A673 (cell line): Measurements from ENCODE around the gene GNAT2. TPM values are rescaled to one million over a fixed set of nuclear protein-coding genes. Genes with fewer than 3 reads are reported as not detected.

Experiments used
- BruUV-seq: library from RNA; stranded (reverse); fragments of 400-500 nt; replicated peaks from 2 replicates; lab custom pipeline; 2021; lab: Mats Ljungman, UMichigan
- CTCF ChIA-PET: fragments of 300-600 bp; sonication (Branson Sonifier 250); formaldehyde crosslinking; loops from one replicate; lab custom pipeline; 2022; ENCODE audit warnings: antibody characterized with exemption; lab: Charles Lee
- POLR2A ChIA-PET: fragments of 300-600 bp; sonication (Branson Sonifier 250); formaldehyde crosslinking; loops from one replicate; lab custom pipeline; 2022; ENCODE audit warnings: antibody characterized with exemption; ENCODE audit not compliant: low non-redundant PET; lab: Charles Lee
- DNase-seq: peaks from one replicate; pipeline ENCODE4 v3.0.0-alpha.2; 2015; ENCODE audit warnings: low spot score
- H3K27ac ChIP-seq: fragments of 200-600 bp; sonication (generic); 2 replicates; pipeline ENCODE4 v1.5.1; 2016; ENCODE audit warnings: mixed run types, low read depth, mild to moderate bottlenecking, mixed read lengths, antibody characterized with exemption, low read length; ENCODE audit not compliant: poor library complexity, severe bottlenecking
- H3K27me3 ChIP-seq: fragments of 200-600 bp; sonication (generic); replicated peaks from 2 replicates; pipeline ENCODE4 v1.6.1; 2017; ENCODE audit warnings: mixed run types, low read depth, mild to moderate bottlenecking, mixed read lengths, antibody characterized with exemption, low read length; ENCODE audit not compliant: insufficient read depth, poor library complexity
- H3K36me3 ChIP-seq: fragments of 200-600 bp; sonication (generic); 2 replicates; pipeline ENCODE4 v1.6.1; 2016; ENCODE audit warnings: mixed run types, mild to moderate bottlenecking, mixed read lengths, antibody characterized with exemption, low read length; ENCODE audit not compliant: insufficient read depth, poor library complexity, severe bottlenecking
- H3K4me1 ChIP-seq: fragments of 200-600 bp; sonication (generic); 2 replicates; pipeline ENCODE4 v1.6.1; 2017; ENCODE audit warnings: mixed run types, mild to moderate bottlenecking, mixed read lengths, antibody characterized with exemption, low read length; ENCODE audit not compliant: insufficient read depth, poor library complexity, severe bottlenecking
- H3K4me3 ChIP-seq: fragments of 200-600 bp; sonication (generic); 2 replicates; pipeline ENCODE4 v1.5.1; 2016; ENCODE audit warnings: low read depth, mixed run types, mild to moderate bottlenecking, mixed read lengths, low read length; ENCODE audit not compliant: poor library complexity, severe bottlenecking
- H3K9me3 ChIP-seq: fragments of 200-600 bp; sonication (generic); 2 replicates; pipeline ENCODE4 v1.6.1; 2016; ENCODE audit warnings: mixed run types, low read depth, mild to moderate bottlenecking, mixed read lengths, antibody characterized with exemption, low read length; ENCODE audit not compliant: poor library complexity, severe bottlenecking
- CTCF ChIP-seq: fragments of 300-800, 200-600 bp; sonication (generic); conservative IDR thresholded peaks from 2 replicates; pipeline ENCODE4 v1.5.1; 2017; ENCODE audit warnings: low read depth, mild to moderate bottlenecking, antibody characterized with exemption, low read length, moderate library complexity, mixed read lengths
- EZH2 ChIP-seq: fragments of 200-600 bp; sonication (generic); IDR thresholded peaks from 2 replicates; pipeline ENCODE4 v1.6.1; 2017; ENCODE audit warnings: borderline replicate concordance, low read depth, mild to moderate bottlenecking, mixed read lengths, antibody characterized with exemption, low read length; ENCODE audit not compliant: poor library complexity, severe bottlenecking
- intact Hi-C: fragments of 100-400 bp; cut with micrococcal nuclease; formaldehyde crosslinking; loops from one replicate; pipeline ENCODE4 v1.10.0; 2022; ENCODE audit not compliant: unreplicated experiment
- total RNA-seq: library from RNA; stranded (reverse); gene quantifications from 2 replicates; pipeline ENCODE4 v1.2.3, GENCODE V29; 2021

GNAT2 gene
- total RNA-seq, 1 experiment from 2014 or later, result not detected

- Histone ChIP-seq H3K36me3 (peaks cover 49% of the 10 kb centered on the region), H3K27ac (no peak overlapping the region), H3K9me3 (no peaks in the 10 kb centered on the region), H3K4me1 (peaks cover 18% of the 10 kb centered on the region), H3K27me3 (no peaks in the 10 kb centered on the region), H3K4me3 (no peak overlapping the region)
- no TSS peak for BruUV-seq
- ChIA-PET POLR2A (no interaction called here), CTCF (interaction anchor here (0.6 to 1.5 kb wide), 6 partner anchors 9 to 222 kb away, joined by 3 to 33 read pairs (median 6); partner anchors contain the start of gene GNAI3)
- no peak for DNase-seq
- intact Hi-C loops, result no loop called here
- TF ChIP-seq CTCF (no peak), EZH2 (no peak)
Measured at GRCh38 chr1:109629372-109630030, 10.1 kb upstream of the GNAT2 start.

- TF ChIP-seq CTCF, result no peak
- TF ChIP-seq EZH2, result no peak
- no peak overlapping the region for H3K4me3 ChIP-seq
- ChIA-PET POLR2A (no interaction called here), CTCF (interaction anchor here (1.5 kb wide), 1 partner anchor 83 kb away, joined by 3 read pairs; no protein-coding TSS in a partner anchor)
- H3K4me1 ChIP-seq, result peaks cover 24% of the 10 kb centered on the region
- intact Hi-C loops, result no loop called here
- no TSS peak for BruUV-seq
- no peak for DNase-seq
- no peak overlapping the region for H3K27ac ChIP-seq
- H3K27me3 ChIP-seq, result no peaks in the 10 kb centered on the region
- no peaks in the 10 kb centered on the region for H3K9me3 ChIP-seq
- peaks cover 49% of the 10 kb centered on the region for H3K36me3 ChIP-seq
Measured at GRCh38 chr1:109628540-109629321, 9.3 kb upstream of the GNAT2 start.

GRCh38 chr1:109627692-109628399 is 8.4 kb upstream of the GNAT2 start:
- no peaks in the 10 kb centered on the region for H3K9me3 ChIP-seq
- BruUV-seq, result TSS peak; percentile 11
- H3K36me3 ChIP-seq, result peaks cover 49% of the 10 kb centered on the region
- ChIA-PET CTCF (interaction anchor here (0.6 to 1.5 kb wide), 2 partner anchors 11 to 82 kb away, joined by 3 read pairs; no protein-coding TSS in a partner anchor), POLR2A (no interaction called here)
- H3K27me3 ChIP-seq, result no peaks in the 10 kb centered on the region
- H3K27ac ChIP-seq, result no peak overlapping the region
- no peak overlapping the region for H3K4me3 ChIP-seq
- DNase-seq, result no peak
- intact Hi-C loops, result no loop called here
- no peak for TF ChIP-seq CTCF
- TF ChIP-seq EZH2, result no peak
- peaks cover 23% of the 10 kb centered on the region for H3K4me1 ChIP-seq
